ENCODE data around the gene STAM.

DNA sequence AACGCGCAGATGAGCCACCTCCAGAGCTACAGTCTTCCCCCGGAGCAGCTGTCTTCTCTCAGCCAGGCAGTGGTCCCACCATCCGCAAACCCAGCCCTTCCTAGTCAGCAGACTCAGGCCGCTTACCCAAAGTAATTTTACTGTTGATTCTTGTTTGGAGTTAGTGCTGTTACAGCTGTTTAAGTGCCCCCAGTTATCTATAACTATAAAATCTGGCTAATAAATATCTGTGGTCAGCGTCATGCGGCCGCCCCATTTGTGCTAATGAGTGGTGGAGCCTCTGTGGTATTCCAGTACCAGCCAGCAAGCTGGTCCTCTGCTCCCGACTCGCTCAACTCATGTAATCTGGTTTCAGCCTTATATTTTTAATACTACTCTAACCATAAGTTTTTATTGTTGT lies 64.9 kb downstream of the STAM start:
- TF ChIP-seq, protein P1, sequence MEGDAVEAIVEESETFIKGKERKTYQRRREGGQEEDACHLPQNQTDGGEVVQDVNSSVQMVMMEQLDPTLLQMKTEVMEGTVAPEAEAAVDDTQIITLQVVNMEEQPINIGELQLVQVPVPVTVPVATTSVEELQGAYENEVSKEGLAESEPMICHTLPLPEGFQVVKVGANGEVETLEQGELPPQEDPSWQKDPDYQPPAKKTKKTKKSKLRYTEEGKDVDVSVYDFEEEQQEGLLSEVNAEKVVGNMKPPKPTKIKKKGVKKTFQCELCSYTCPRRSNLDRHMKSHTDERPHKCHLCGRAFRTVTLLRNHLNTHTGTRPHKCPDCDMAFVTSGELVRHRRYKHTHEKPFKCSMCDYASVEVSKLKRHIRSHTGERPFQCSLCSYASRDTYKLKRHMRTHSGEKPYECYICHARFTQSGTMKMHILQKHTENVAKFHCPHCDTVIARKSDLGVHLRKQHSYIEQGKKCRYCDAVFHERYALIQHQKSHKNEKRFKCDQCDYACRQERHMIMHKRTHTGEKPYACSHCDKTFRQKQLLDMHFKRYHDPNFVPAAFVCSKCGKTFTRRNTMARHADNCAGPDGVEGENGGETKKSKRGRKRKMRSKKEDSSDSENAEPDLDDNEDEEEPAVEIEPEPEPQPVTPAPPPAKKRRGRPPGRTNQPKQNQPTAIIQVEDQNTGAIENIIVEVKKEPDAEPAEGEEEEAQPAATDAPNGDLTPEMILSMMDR (IDR thresholded peaks at IDR 0.05), result no peak
- no peak for TF ChIP-seq POLR2A (IDR thresholded peaks at IDR 0.05)

All from thyroid gland (tissue), 4 donors.